Posterior vena cava (tissue), 2 donors: ENCODE data around the gene RORB. TPM values are rescaled to one million over a fixed set of nuclear protein-coding genes. Genes with fewer than 3 reads are reported as not detected.
"Not testable (repeated sequence)": the region's sequence is repeated elsewhere in the genome, so short reads cannot be mapped to it uniquely, and the experiment has no call there.

ENCODE experiments used
- DNase-seq: peaks from one replicate; pipeline ENCODE4 v3.0.0-alpha.2; 2020; ENCODE audit warnings: low spot score
- intact Hi-C, 2 donors: fragments of 100-400 bp; cut with DNase I; formaldehyde crosslinking; loops; one replicate each; pipeline versions ENCODE4 v1.14.1 to v1.14.2; 2022 to 2023
- total RNA-seq, 2 donors: library from RNA; stranded (reverse); fragmentation: NEBNext Ultra II Directional; extraction: Animal tissue kit (Norgen Biotek cat#: 25700); gene quantifications; one replicate each; pipeline ENCODE4 v1.2.1, GENCODE V29; 2021
- donor health status: DM: yes; HTN: yes; CAD: no.
- donor health status: DM: yes; HTN: yes; CAD: no.

The RORB gene
- total RNA-seq, 2 donors from 2014 or later: 0.56 to 0.62 TPM

GRCh38 chr9:74503666-74504065 is 6.5 kb downstream of the RORB start:
- DNase-seq: no peak

GRCh38 chr9:74511333-74511732 is 14.2 kb downstream of the RORB start:
- DNase-seq: no peak
- intact Hi-C loops: no loop called here

More at GRCh38 chr9:74503666-74504065, 6.5 kb downstream of the RORB start:
- intact Hi-C loops: loop anchor here in 1 of 2 donors (1.0 kb wide), 1 partner anchor 13 kb away; no protein-coding TSS in a partner anchor

- DNase-seq: no peak
- intact Hi-C loops: no loop called here
Observed at GRCh38 chr9:74512416-74512815, 15.3 kb downstream of the RORB start.

GRCh38 chr9:74513221-74513620 is 16.1 kb downstream of the RORB start:
- DNase-seq: no peak
- intact Hi-C loops: no loop called here

GRCh38 chr9:74517188-74517587 is 20.1 kb downstream of the RORB start:
- intact Hi-C loops: loop anchor here in 1 of 2 donors (2.0 kb wide), 1 partner anchor 58 kb away; no protein-coding TSS in a partner anchor
- DNase-seq: no peak

GRCh38 chr9:74519419-74519818 is 22.3 kb downstream of the RORB start:
- intact Hi-C loops: no loop called here
- DNase-seq: no peak

- intact Hi-C loops: no loop called here
- no peak for DNase-seq
Observed at GRCh38 chr9:74521009-74521408, 23.9 kb downstream of the RORB start.

- intact Hi-C loops: no loop called here
- no peak for DNase-seq
Observed at GRCh38 chr9:74524289-74524688, 27.2 kb downstream of the RORB start.

- no peak for DNase-seq
- intact Hi-C loops: no loop called here
Observed at GRCh38 chr9:74526215-74526614, 29.1 kb downstream of the RORB start.

GRCh38 chr9:74527718-74528117 is 30.6 kb downstream of the RORB start:
- DNase-seq: no peak
- intact Hi-C loops: no loop called here

- intact Hi-C loops: no loop called here
Observed at GRCh38 chr9:74528207-74528606, 31.1 kb downstream of the RORB start.

GRCh38 chr9:74530458-74530857 is 33.3 kb downstream of the RORB start:
- DNase-seq, intact Hi-C loops: not testable (repeated sequence)

More at GRCh38 chr9:74528207-74528606, 31.1 kb downstream of the RORB start:
- no peak for DNase-seq

- intact Hi-C loops: no loop called here
- DNase-seq: no peak
Observed at GRCh38 chr9:74533253-74533652, 36.1 kb downstream of the RORB start.

- intact Hi-C loops: no loop called here
- DNase-seq: no peak
Observed at GRCh38 chr9:74534841-74535240, 37.7 kb downstream of the RORB start.

GRCh38 chr9:74543145-74543544 is 46.0 kb downstream of the RORB start:
- no peak for DNase-seq
- intact Hi-C loops: loop anchor here in 1 of 2 donors (10.0 kb wide), 1 partner anchor 62 kb away; no protein-coding TSS in a partner anchor

- intact Hi-C loops: no loop called here
- DNase-seq: no peak
Observed at GRCh38 chr9:74551266-74551665, 54.1 kb downstream of the RORB start.

GRCh38 chr9:74554751-74555419 is 57.8 kb downstream of the RORB start:
- DNase-seq: no peak
- intact Hi-C loops: no loop called here

GRCh38 chr9:74555565-74555964 is 58.4 kb downstream of the RORB start:
- intact Hi-C loops: no loop called here
- DNase-seq: no peak

GRCh38 chr9:74556685-74557084 is 59.5 kb downstream of the RORB start:
- DNase-seq: no peak
- intact Hi-C loops: no loop called here

GRCh38 chr9:74557571-74557970 is 60.4 kb downstream of the RORB start:
- intact Hi-C loops: no loop called here
- no peak for DNase-seq

GRCh38 chr9:74562611-74563010 is 65.5 kb downstream of the RORB start:
- DNase-seq: no peak
- intact Hi-C loops: no loop called here
